Measurements from ENCODE around the gene CNTNAP2.

Gene CNTNAP2

GRCh38 chr7:146290746-146291145 is 174.1 kb downstream of the CNTNAP2 start:
- DNase-seq: no peak
- TF ChIP-seq POLR2A (IDR thresholded peaks at IDR 0.05; ENCODE audit: low read length): no peak
- no peak for TF ChIP-seq GATA1 (IDR thresholded peaks at IDR 0.05; ENCODE audit: low read depth, low read length)

GRCh38 chr7:146291900-146292299 is 175.3 kb downstream of the CNTNAP2 start:
- no peak for DNase-seq
- TF ChIP-seq POLR2A (IDR thresholded peaks at IDR 0.05; ENCODE audit: low read length): no peak

GRCh38 chr7:146296028-146296427 is 179.4 kb downstream of the CNTNAP2 start:
- TF ChIP-seq POLR2A (IDR thresholded peaks at IDR 0.05; ENCODE audit: low read length): no peak
- no peak for TF ChIP-seq GATA1 (IDR thresholded peaks at IDR 0.05; ENCODE audit: low read depth, low read length)
- DNase-seq: no peak

- TF ChIP-seq POLR2A (IDR thresholded peaks at IDR 0.05; ENCODE audit: low read length) (no peak), GATA1 (IDR thresholded peaks at IDR 0.05; ENCODE audit: low read depth, low read length) (no peak)
- DNase-seq: no peak
These were observed 198.4 kb downstream of the CNTNAP2 start for GRCh38 chr7:146314962-146315361.

GRCh38 chr7:146319629-146320028 is 203.0 kb downstream of the CNTNAP2 start:
- no peak for DNase-seq
- TF ChIP-seq POLR2A (IDR thresholded peaks at IDR 0.05; ENCODE audit: low read length): no peak
- TF ChIP-seq GATA1 (IDR thresholded peaks at IDR 0.05; ENCODE audit: low read depth, low read length): no peak

GRCh38 chr7:146321301-146321700 is 204.7 kb downstream of the CNTNAP2 start:
- no peak for TF ChIP-seq GATA1 (IDR thresholded peaks at IDR 0.05; ENCODE audit: low read depth, low read length)
- no peak for TF ChIP-seq POLR2A (IDR thresholded peaks at IDR 0.05; ENCODE audit: low read length)
- DNase-seq: no peak

GRCh38 chr7:146331369-146331768 is 214.8 kb downstream of the CNTNAP2 start:
- TF ChIP-seq GATA1 (IDR thresholded peaks at IDR 0.05; ENCODE audit: low read depth, low read length) (no peak), POLR2A (IDR thresholded peaks at IDR 0.05; ENCODE audit: low read length) (no peak)
- no peak for DNase-seq

GRCh38 chr7:146345251-146345650 is 228.7 kb downstream of the CNTNAP2 start:
- TF ChIP-seq GATA1 (IDR thresholded peaks at IDR 0.05; ENCODE audit: low read depth, low read length): no peak
- TF ChIP-seq POLR2A (IDR thresholded peaks at IDR 0.05; ENCODE audit: low read length): no peak
- peak; percentile 64 to 89 for DNase-seq

GRCh38 chr7:146346096-146346495 is 229.5 kb downstream of the CNTNAP2 start:
- no peak for DNase-seq
- TF ChIP-seq POLR2A (IDR thresholded peaks at IDR 0.05; ENCODE audit: low read length): no peak
- no peak for TF ChIP-seq GATA1 (IDR thresholded peaks at IDR 0.05; ENCODE audit: low read depth, low read length)

GRCh38 chr7:146355216-146355615 is 238.6 kb downstream of the CNTNAP2 start:
- no peak for DNase-seq
- TF ChIP-seq GATA1 (IDR thresholded peaks at IDR 0.05; ENCODE audit: low read depth, low read length): no peak
- no peak for TF ChIP-seq POLR2A (IDR thresholded peaks at IDR 0.05; ENCODE audit: low read length)

GRCh38 chr7:146359176-146359575 is 242.6 kb downstream of the CNTNAP2 start:
- TF ChIP-seq GATA1 (IDR thresholded peaks at IDR 0.05; ENCODE audit: low read depth, low read length) (no peak), POLR2A (IDR thresholded peaks at IDR 0.05; ENCODE audit: low read length) (no peak)
- DNase-seq: no peak

- no peak for DNase-seq
- TF ChIP-seq POLR2A (IDR thresholded peaks at IDR 0.05; ENCODE audit: low read length) (no peak), GATA1 (IDR thresholded peaks at IDR 0.05; ENCODE audit: low read depth, low read length) (no peak)
These were observed 250.3 kb downstream of the CNTNAP2 start for GRCh38 chr7:146366938-146367337.

GRCh38 chr7:146370171-146370570 is 253.6 kb downstream of the CNTNAP2 start:
- TF ChIP-seq POLR2A (IDR thresholded peaks at IDR 0.05; ENCODE audit: low read length): no peak
- TF ChIP-seq GATA1 (IDR thresholded peaks at IDR 0.05; ENCODE audit: low read depth, low read length): no peak
- no peak for DNase-seq

GRCh38 chr7:146375170-146375569 is 258.6 kb downstream of the CNTNAP2 start:
- TF ChIP-seq POLR2A (IDR thresholded peaks at IDR 0.05; ENCODE audit: low read length): no peak
- TF ChIP-seq GATA1 (IDR thresholded peaks at IDR 0.05; ENCODE audit: low read depth, low read length): no peak
- DNase-seq: no peak

GRCh38 chr7:146378196-146378595 is 261.6 kb downstream of the CNTNAP2 start:
- no peak for DNase-seq
- TF ChIP-seq POLR2A (IDR thresholded peaks at IDR 0.05; ENCODE audit: low read length) (no peak), GATA1 (IDR thresholded peaks at IDR 0.05; ENCODE audit: low read depth, low read length) (no peak)

GRCh38 chr7:146387140-146387539 is 270.5 kb downstream of the CNTNAP2 start:
- TF ChIP-seq POLR2A (IDR thresholded peaks at IDR 0.05; ENCODE audit: low read length): no peak
- TF ChIP-seq GATA1 (IDR thresholded peaks at IDR 0.05; ENCODE audit: low read depth, low read length): no peak
- DNase-seq: no peak
